PFSK-1 (cell line): ENCODE data around the gene MPZL1.

Source experiments
- FOXP2 ChIP-seq: optimal IDR thresholded peaks from 2 replicates; pipeline ENCODE3; 2011; ENCODE audit warnings: borderline replicate concordance, control low read depth, inconsistent platforms; ENCODE audit not compliant: insufficient read depth; ENCODE audit errors: extremely low read length, extremely low read depth
- POLR2AphosphoS5 ChIP-seq: IDR thresholded peaks from 2 replicates; pipeline ENCODE4 v1.6.1; 2012; ENCODE audit warnings: low read depth, mild to moderate bottlenecking, control low read depth, low read length, moderate library complexity
- SIN3A ChIP-seq: IDR thresholded peaks from 2 replicates; pipeline ENCODE4 v1.6.1; 2012; ENCODE audit warnings: mild to moderate bottlenecking, low read length, moderate library complexity, borderline replicate concordance; ENCODE audit not compliant: insufficient read depth
- TAF1 ChIP-seq: IDR thresholded peaks from 2 replicates; pipeline ENCODE4 v1.6.1; 2012; ENCODE audit warnings: low read length, control low read depth, borderline replicate concordance; ENCODE audit not compliant: insufficient read depth
- TF ChIP-seq, protein P1 (sequence below), 2 experiments: IDR thresholded peaks; 2 replicates each; pipeline versions ENCODE4 v1.6.1 to v1.8.0; 2011 to 2012; ENCODE audit warnings: low read depth in 2 of 2, low read length in 2 of 2, control low read depth in 1 of 2, inconsistent platforms in 1 of 2, mild to moderate bottlenecking in 1 of 2, moderate library complexity in 1 of 2; ENCODE audit not compliant: insufficient read depth in 1 of 2

MPZL1 gene

DNA sequence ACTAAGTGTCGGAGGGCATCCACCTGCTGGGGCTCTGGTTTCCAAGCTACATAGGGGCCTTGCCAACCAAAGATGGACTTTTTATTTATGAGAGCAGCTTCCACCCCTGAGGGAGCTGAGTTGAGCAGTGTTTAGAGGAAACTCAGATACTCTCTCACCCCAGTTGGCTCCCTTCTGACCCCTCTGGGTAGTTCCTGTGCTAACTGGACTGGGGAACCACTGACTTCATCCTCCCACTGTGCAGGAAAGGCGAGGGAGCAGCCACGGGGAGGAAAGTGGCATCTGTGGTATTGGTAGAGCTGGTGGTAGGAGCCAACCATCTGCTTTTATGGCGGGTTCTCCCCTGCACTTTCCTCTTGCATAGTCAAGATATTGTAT is 70.4 kb downstream of the MPZL1 start:
- no peak for TF ChIP-seq TAF1
- no peak for TF ChIP-seq FOXP2
- TF ChIP-seq, protein P1, sequence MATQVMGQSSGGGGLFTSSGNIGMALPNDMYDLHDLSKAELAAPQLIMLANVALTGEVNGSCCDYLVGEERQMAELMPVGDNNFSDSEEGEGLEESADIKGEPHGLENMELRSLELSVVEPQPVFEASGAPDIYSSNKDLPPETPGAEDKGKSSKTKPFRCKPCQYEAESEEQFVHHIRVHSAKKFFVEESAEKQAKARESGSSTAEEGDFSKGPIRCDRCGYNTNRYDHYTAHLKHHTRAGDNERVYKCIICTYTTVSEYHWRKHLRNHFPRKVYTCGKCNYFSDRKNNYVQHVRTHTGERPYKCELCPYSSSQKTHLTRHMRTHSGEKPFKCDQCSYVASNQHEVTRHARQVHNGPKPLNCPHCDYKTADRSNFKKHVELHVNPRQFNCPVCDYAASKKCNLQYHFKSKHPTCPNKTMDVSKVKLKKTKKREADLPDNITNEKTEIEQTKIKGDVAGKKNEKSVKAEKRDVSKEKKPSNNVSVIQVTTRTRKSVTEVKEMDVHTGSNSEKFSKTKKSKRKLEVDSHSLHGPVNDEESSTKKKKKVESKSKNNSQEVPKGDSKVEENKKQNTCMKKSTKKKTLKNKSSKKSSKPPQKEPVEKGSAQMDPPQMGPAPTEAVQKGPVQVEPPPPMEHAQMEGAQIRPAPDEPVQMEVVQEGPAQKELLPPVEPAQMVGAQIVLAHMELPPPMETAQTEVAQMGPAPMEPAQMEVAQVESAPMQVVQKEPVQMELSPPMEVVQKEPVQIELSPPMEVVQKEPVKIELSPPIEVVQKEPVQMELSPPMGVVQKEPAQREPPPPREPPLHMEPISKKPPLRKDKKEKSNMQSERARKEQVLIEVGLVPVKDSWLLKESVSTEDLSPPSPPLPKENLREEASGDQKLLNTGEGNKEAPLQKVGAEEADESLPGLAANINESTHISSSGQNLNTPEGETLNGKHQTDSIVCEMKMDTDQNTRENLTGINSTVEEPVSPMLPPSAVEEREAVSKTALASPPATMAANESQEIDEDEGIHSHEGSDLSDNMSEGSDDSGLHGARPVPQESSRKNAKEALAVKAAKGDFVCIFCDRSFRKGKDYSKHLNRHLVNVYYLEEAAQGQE (IDR thresholded peaks at IDR 0.05; ENCODE audit: insufficient read depth in 1 of 2, low read depth in 2 of 2, low read length in 2 of 2), result no peak
- TF ChIP-seq SIN3A, result no peak
- no peak for TF ChIP-seq POLR2AphosphoS5

DNA sequence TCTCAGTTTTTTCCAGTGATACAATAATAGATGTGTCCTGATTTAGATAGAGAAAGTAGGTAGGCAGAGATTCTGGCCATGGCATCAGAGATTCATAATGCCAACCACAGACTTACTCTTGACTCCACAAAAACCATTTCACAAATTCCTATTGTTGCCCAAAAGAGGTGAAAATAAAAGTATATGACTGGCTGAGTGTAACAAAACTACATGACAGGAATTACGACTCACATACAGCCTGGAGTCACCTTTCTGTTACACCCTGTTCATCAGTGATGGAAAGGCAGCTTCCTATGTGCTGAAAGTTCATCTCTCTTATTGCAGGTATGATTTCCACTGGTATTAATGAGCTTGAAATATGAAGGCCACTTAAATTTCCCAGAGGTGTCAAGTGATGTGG is 72.3 kb downstream of the MPZL1 start:
- TF ChIP-seq POLR2AphosphoS5 (no peak), FOXP2 (no peak), SIN3A (no peak), TAF1 (no peak)
- TF ChIP-seq, protein P1 (IDR thresholded peaks at IDR 0.05; ENCODE audit: insufficient read depth in 1 of 2, low read depth in 2 of 2, low read length in 2 of 2), result no peak

- TF ChIP-seq FOXP2 (no peak), POLR2AphosphoS5 (no peak), SIN3A (no peak), TAF1 (no peak)
- TF ChIP-seq, protein P1 (IDR thresholded peaks at IDR 0.05; ENCODE audit: insufficient read depth in 1 of 2, low read depth in 2 of 2, low read length in 2 of 2), result no peak; a peak in 1 of 4 replicates
These were observed 74.3 kb downstream of the MPZL1 start for GRCh38 chr1:167795810-167796740.

DNA sequence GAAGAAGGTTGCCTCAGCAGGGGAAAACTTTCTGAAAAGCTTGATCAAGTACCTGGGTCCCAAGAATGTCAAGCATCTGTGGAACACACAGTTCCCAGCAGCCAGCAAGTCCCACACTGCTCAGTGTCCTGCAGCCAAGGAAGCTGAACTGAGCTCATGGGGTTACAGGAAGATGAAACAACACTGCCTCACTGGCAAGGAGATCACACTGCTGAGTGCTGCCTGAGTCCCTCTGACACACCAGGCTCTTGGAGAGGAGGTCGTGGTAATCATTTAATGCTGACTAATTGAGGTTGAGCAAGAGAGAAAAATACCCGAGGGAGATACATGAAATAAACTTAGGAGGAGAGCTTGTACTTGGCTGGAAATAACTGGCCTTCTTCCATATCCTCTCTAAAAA is 75.2 kb downstream of the MPZL1 start:
- TF ChIP-seq FOXP2, result no peak
- TF ChIP-seq, protein P1 (IDR thresholded peaks at IDR 0.05; ENCODE audit: insufficient read depth in 1 of 2, low read depth in 2 of 2, low read length in 2 of 2), result no peak
- TF ChIP-seq POLR2AphosphoS5, result no peak
- no peak for TF ChIP-seq SIN3A
- no peak for TF ChIP-seq TAF1

- TF ChIP-seq POLR2AphosphoS5 (no peak), FOXP2 (no peak), TAF1 (no peak), SIN3A (no peak)
- TF ChIP-seq, protein P1 (IDR thresholded peaks at IDR 0.05; ENCODE audit: insufficient read depth in 1 of 2, low read depth in 2 of 2, low read length in 2 of 2), result no peak
These were observed 77.2 kb downstream of the MPZL1 start for GRCh38 chr1:167798952-167799351.
